Endodermal cell (in vitro differentiated cells): ENCODE data around the gene BATF2. TPM values are rescaled to one million over a fixed set of nuclear protein-coding genes. Genes with fewer than 3 reads are reported as not detected.
"Not testable (repeated sequence)": the region's sequence is repeated elsewhere in the genome, so short reads cannot be mapped to it uniquely, and the experiment has no call there.

Experiments used
- DNase-seq: peaks from one replicate; pipeline ENCODE4 v3.0.0-alpha.2; 2017
- H3K27ac ChIP-seq: 2 replicates; pipeline ENCODE4 v1.5.1; 2013; ENCODE audit warnings: mild to moderate bottlenecking, low read depth, low read length, moderate library complexity
- H3K27me3 ChIP-seq: 2 replicates; pipeline ENCODE4 v1.6.1; 2013; ENCODE audit warnings: mild to moderate bottlenecking, low read length, moderate library complexity; ENCODE audit not compliant: insufficient read depth, control insufficient read depth, poor library complexity, severe bottlenecking
- H3K36me3 ChIP-seq: 2 replicates; pipeline ENCODE4 v1.7.0; 2013; ENCODE audit warnings: mild to moderate bottlenecking, low read length, moderate library complexity; ENCODE audit not compliant: control insufficient read depth, insufficient read depth
- H3K4me1 ChIP-seq: one replicate; pipeline ENCODE4 v1.7.0; 2013; ENCODE audit warnings: low read length; ENCODE audit not compliant: control insufficient read depth, insufficient read depth
- H3K4me3 ChIP-seq: 2 replicates; pipeline ENCODE4 v1.5.1; 2013; ENCODE audit warnings: mild to moderate bottlenecking, low read length, moderate library complexity
- H3K9ac ChIP-seq: 2 replicates; pipeline ENCODE4 v1.6.1; 2013; ENCODE audit warnings: mild to moderate bottlenecking, low read length, moderate library complexity; ENCODE audit not compliant: poor library complexity, severe bottlenecking; ENCODE audit errors: extremely low read depth
- H3K9me3 ChIP-seq: 2 replicates; pipeline ENCODE4 v1.6.1; 2013; ENCODE audit warnings: mild to moderate bottlenecking, low read length, moderate library complexity; ENCODE audit not compliant: control insufficient read depth
- H3K27ac Mint-ChIP-seq: 2 replicates; pipeline ENCODE4 v1.8.0; 2020; ENCODE audit warnings: mixed read lengths
- H3K27me3 Mint-ChIP-seq: 2 replicates; pipeline ENCODE4 v1.8.0; 2021; ENCODE audit warnings: mild to moderate bottlenecking, mixed read lengths; ENCODE audit not compliant: insufficient read depth
- H3K36me3 Mint-ChIP-seq: 2 replicates; pipeline ENCODE4 v1.8.0; 2020; ENCODE audit warnings: low read depth, mixed read lengths
- H3K4me1 Mint-ChIP-seq: 2 replicates; pipeline ENCODE4 v1.8.0; 2020; ENCODE audit warnings: mixed read lengths
- H3K4me3 Mint-ChIP-seq: 2 replicates; pipeline ENCODE4 v1.8.0; 2020; ENCODE audit warnings: mild to moderate bottlenecking, moderate library complexity, mixed read lengths
- H3K9me3 Mint-ChIP-seq: 2 replicates; pipeline ENCODE4 v1.8.0; 2020; ENCODE audit warnings: mild to moderate bottlenecking, mixed read lengths
- CTCF ChIP-seq: fragments of 200-600 bp; sonication (generic); conservative IDR thresholded peaks from 2 replicates; pipeline ENCODE4 v1.5.0; 2021; ENCODE audit warnings: antibody characterized with exemption, mild to moderate bottlenecking
- WGBS, 2 experiments: methylation state at CpG; one replicate each; pipeline versions ENCODE4 v1.1.5 to v1.1.7; 2013; ENCODE audit warnings: missing lambda C conversion rate in 2 of 2, mixed read lengths in 1 of 2; ENCODE audit not compliant: insufficient coverage in 1 of 2, insufficient read length in 1 of 2; 5-methylcytosine and 5-hydroxymethylcytosine counted together
- total RNA-seq, 2 donors: library from RNA; stranded (reverse); fragmentation: NEBNext Ultra II Directional in 1 of 2; extraction: Animal tissue kit (Norgen Biotek cat#: 25700) in 1 of 2; gene quantifications; 2 replicates in 1 of 2; 3 replicates in 1 of 2; pipeline ENCODE4 v1.2.1, GENCODE V29; 2021

BATF2 gene
- total RNA-seq, 2 donors from 2014 or later = 0.27 TPM; not detected in 1

- no peaks in the 10 kb centered on the region for H3K9me3 ChIP-seq
- no peaks in the 10 kb centered on the region for H3K4me1 ChIP-seq
- no peaks in the 10 kb centered on the region for H3K27me3 ChIP-seq
- no peaks in the 10 kb centered on the region for H3K9me3 Mint-ChIP-seq
- H3K27me3 Mint-ChIP-seq = no peaks in the 10 kb centered on the region
- H3K36me3 Mint-ChIP-seq = no peaks in the 10 kb centered on the region
- H3K4me3 Mint-ChIP-seq = no peak overlapping the region
- H3K27ac ChIP-seq = no peak overlapping the region
- no peaks in the 10 kb centered on the region for H3K36me3 ChIP-seq
- no peak for DNase-seq
- H3K9ac ChIP-seq = no peak overlapping the region
- H3K4me1 Mint-ChIP-seq = no peaks in the 10 kb centered on the region
- no peak overlapping the region for H3K4me3 ChIP-seq
- TF ChIP-seq CTCF = no peak
- WGBS, 2 experiments = 80 to 91% methylated on average over 11 to 15 of the region's 15 CpGs
- no peak overlapping the region for H3K27ac Mint-ChIP-seq
Measured at GRCh38 chr11:64990222-64990923, 6.4 kb downstream of the BATF2 start.

- Histone ChIP-seq H3K4me3 (no peak overlapping the region), H3K36me3 (no peaks in the 10 kb centered on the region), H3K4me1 (no peaks in the 10 kb centered on the region), H3K27me3 (no peaks in the 10 kb centered on the region), H3K27ac (no peak overlapping the region), H3K9ac (no peak overlapping the region), H3K9me3 (no peaks in the 10 kb centered on the region)
- Mint-ChIP-seq H3K4me3 (no peak overlapping the region), H3K4me1 (no peaks in the 10 kb centered on the region), H3K27me3 (peaks cover 2% of the 10 kb centered on the region), H3K27ac (no peak overlapping the region), H3K36me3 (no peaks in the 10 kb centered on the region), H3K9me3 (no peaks in the 10 kb centered on the region)
- TF ChIP-seq CTCF = no peak
- no peak for DNase-seq
- WGBS, 2 experiments = 89 to 96% methylated on average over 7 to 13 of the region's 13 CpGs
Measured at GRCh38 chr11:64989416-64989815, 7.4 kb downstream of the BATF2 start.

GRCh38 chr11:64987998-64988854 lies 8.5 kb downstream of the BATF2 start:
- H3K9me3 Mint-ChIP-seq = no peaks in the 10 kb centered on the region
- H3K36me3 Mint-ChIP-seq = no peaks in the 10 kb centered on the region
- no peak overlapping the region for H3K4me3 ChIP-seq
- no peaks in the 10 kb centered on the region for H3K36me3 ChIP-seq
- H3K9me3 ChIP-seq = no peaks in the 10 kb centered on the region
- 86 to 92% methylated on average over 1 to 6 of the region's 6 CpGs for WGBS, 2 experiments
- no peaks in the 10 kb centered on the region for H3K27me3 ChIP-seq
- no peak overlapping the region for H3K4me3 Mint-ChIP-seq
- H3K4me1 Mint-ChIP-seq = no peaks in the 10 kb centered on the region
- H3K27me3 Mint-ChIP-seq = peaks cover 4% of the 10 kb centered on the region
- no peak for DNase-seq
- no peak overlapping the region for H3K9ac ChIP-seq
- no peaks in the 10 kb centered on the region for H3K4me1 ChIP-seq
- no peak for TF ChIP-seq CTCF
- no peak overlapping the region for H3K27ac Mint-ChIP-seq
- no peak overlapping the region for H3K27ac ChIP-seq

- H3K27ac Mint-ChIP-seq, H3K9me3 Mint-ChIP-seq, H3K4me3 Mint-ChIP-seq, H3K27me3 ChIP-seq, H3K4me1 Mint-ChIP-seq, H3K4me3 ChIP-seq, H3K9ac ChIP-seq, H3K4me1 ChIP-seq, H3K27me3 Mint-ChIP-seq, H3K9me3 ChIP-seq, H3K27ac ChIP-seq, DNase-seq, H3K36me3 Mint-ChIP-seq, H3K36me3 ChIP-seq: not testable (repeated sequence)
- 74 to 100% methylated on average over 3 to 4 of the region's 5 CpGs for WGBS, 2 experiments
Measured at GRCh38 chr11:64983339-64983738, 13.4 kb downstream of the BATF2 start.
